ENCODE results near the gene NBEA.

The NBEA gene

GRCh38 chr13:35526577-35526976 lies 584.5 kb downstream of the NBEA start:
- TF ChIP-seq CTCF (conservative IDR thresholded peaks at IDR 0.05; ENCODE audit: low read depth, low read length), result no peak
- no peak for DNase-seq (ENCODE audit: low read depth)
- no peak overlapping the region for H3K4me3 ChIP-seq (ENCODE audit: low read depth, low read length)

DNA sequence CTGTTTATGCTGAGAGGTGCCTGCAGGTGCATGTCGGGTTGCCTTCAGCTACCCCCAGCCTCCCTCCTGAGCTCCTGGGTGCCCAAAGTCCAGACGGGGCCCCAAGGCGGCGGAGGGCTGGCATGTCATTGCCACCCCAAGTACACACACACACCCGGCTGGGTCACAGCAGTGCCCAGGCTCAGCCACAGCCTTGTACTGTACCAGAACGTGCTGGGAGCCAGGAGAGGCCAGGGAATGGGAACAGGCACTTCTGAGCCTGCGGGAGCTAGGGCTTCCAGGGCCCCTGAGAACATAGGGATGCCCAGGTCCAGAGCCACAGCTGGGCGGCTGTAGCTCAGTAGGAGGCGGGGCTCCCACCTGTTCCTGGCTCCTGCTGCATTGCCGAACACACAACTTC lies 585.4 kb downstream of the NBEA start:
- TF ChIP-seq CTCF (conservative IDR thresholded peaks at IDR 0.05; ENCODE audit: low read depth, low read length), result no peak
- H3K4me3 ChIP-seq (ENCODE audit: low read depth, low read length), result no peak overlapping the region
- no peak for DNase-seq (ENCODE audit: low read depth)

GRCh38 chr13:35530147-35530546 lies 588.1 kb downstream of the NBEA start:
- H3K4me3 ChIP-seq (ENCODE audit: low read depth, low read length), result no peak overlapping the region
- DNase-seq (ENCODE audit: low read depth), result no peak
- TF ChIP-seq CTCF (conservative IDR thresholded peaks at IDR 0.05; ENCODE audit: low read depth, low read length), result no peak

GRCh38 chr13:35530581-35530980 lies 588.5 kb downstream of the NBEA start:
- H3K4me3 ChIP-seq (ENCODE audit: low read depth, low read length), result no peak overlapping the region
- no peak for DNase-seq (ENCODE audit: low read depth)
- no peak for TF ChIP-seq CTCF (conservative IDR thresholded peaks at IDR 0.05; ENCODE audit: low read depth, low read length)

- TF ChIP-seq CTCF (conservative IDR thresholded peaks at IDR 0.05; ENCODE audit: low read depth, low read length), result no peak
- DNase-seq (ENCODE audit: low read depth), result no peak
- no peak overlapping the region for H3K4me3 ChIP-seq (ENCODE audit: low read depth, low read length)
Measured at GRCh38 chr13:35531526-35531925, 589.5 kb downstream of the NBEA start.

DNA sequence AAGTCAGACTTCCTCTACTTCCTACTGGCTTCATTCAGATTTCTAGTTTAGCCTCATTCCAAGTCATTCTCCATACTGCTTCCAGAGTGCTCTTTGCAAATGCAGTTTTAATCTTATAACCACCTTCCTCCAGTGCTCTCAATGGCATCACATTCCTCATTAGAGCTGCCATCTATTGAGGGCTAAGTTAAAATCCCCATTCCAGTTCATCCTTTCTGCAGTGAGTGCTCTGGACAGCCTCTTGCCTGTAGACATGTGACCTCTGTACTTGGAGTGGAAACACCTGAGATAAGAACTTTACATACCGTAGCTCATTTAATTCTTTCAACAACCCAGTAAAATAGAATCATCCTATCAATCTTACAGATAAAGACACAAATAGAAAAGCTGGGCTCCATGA lies 592.3 kb downstream of the NBEA start:
- H3K4me3 ChIP-seq (ENCODE audit: low read depth, low read length), result no peak overlapping the region
- TF ChIP-seq CTCF (conservative IDR thresholded peaks at IDR 0.05; ENCODE audit: low read depth, low read length), result no peak
- no peak for DNase-seq (ENCODE audit: low read depth)

DNA sequence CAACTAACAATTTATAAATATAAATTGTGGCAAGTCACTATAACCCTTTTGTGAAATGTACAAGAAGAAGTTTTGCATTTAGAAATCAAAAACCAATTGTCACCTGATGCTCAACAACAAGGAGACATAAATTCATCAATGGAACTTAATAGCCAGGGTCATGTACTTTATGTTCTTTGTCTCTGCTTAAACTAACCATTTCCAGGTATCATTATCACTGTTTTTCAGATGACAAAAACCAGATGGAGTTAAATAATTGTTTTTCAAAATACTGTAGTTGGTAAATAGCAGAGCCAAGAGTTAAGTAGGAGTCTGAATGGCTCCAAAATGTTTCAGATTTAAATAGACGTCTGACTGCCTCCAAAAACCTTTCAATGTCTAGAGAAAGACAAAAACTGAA lies 606.7 kb downstream of the NBEA start:
- DNase-seq (ENCODE audit: low read depth), result no peak
- TF ChIP-seq CTCF (conservative IDR thresholded peaks at IDR 0.05; ENCODE audit: low read depth, low read length), result no peak
- H3K4me3 ChIP-seq (ENCODE audit: low read depth, low read length), result no peak overlapping the region

All from choroid plexus epithelial cell (primary cell).